ENCODE results near the gene CHD2. TPM values are rescaled to one million over a fixed set of nuclear protein-coding genes. Genes with fewer than 3 reads are reported as not detected.

Gene CHD2
- total RNA-seq, 1 experiment from 2014 or later, result 101 TPM

- Mint-ChIP-seq H3K4me1 (peaks cover 43% of the 10 kb centered on the region), H3K27ac (no peak overlapping the region), H3K4me3 (no peak overlapping the region), H3K27me3 (ENCODE audit: low read depth) (no peaks in the 10 kb centered on the region), H3K36me3 (no peaks in the 10 kb centered on the region), H3K9me3 (no peaks in the 10 kb centered on the region)
- DNase-seq (ENCODE audit: low spot score) (no peak), ATAC-seq (no peak)
- CTCF ChIA-PET, result interaction anchor here (1.1 kb wide), 1 partner anchor 68 kb away, joined by 3 read pairs; no protein-coding TSS in a partner anchor
- POLR2A ChIA-PET, result interaction anchor here (1.5 kb wide), 1 partner anchor 26 kb away, joined by 4 read pairs; no protein-coding TSS in a partner anchor
- TF ChIP-seq MYBL2 (CRISPR knock-in tag; IDR thresholded peaks at IDR 0.05) (no peak), FOXJ3 (CRISPR knock-in tag; IDR thresholded peaks at IDR 0.05; ENCODE audit: borderline replicate concordance) (no peak), NR3C1 (CRISPR knock-in tag; conservative IDR thresholded peaks at IDR 0.05; ENCODE audit: low read depth) (no peak)
These were observed 22.7 kb upstream of the CHD2 start for GRCh38 chr15:92877416-92877815.

GRCh38 chr15:92878593-92879053 is 21.5 kb upstream of the CHD2 start:
- ChIA-PET CTCF (interaction anchor here (1.1 to 4.7 kb wide), 3 partner anchors 22 to 70 kb away, joined by 3 to 48 read pairs (median 4); partner anchors contain the start of gene CHD2), POLR2A (interaction anchor here (1.0 to 8.6 kb wide), 4 partner anchors 23 to 69 kb away, joined by 4 to 226 read pairs (median 98); partner anchors contain the start of gene CHD2)
- Mint-ChIP-seq H3K9me3 (no peaks in the 10 kb centered on the region), H3K4me3 (no peak overlapping the region), H3K27me3 (ENCODE audit: low read depth) (no peaks in the 10 kb centered on the region), H3K4me1 (peaks cover 43% of the 10 kb centered on the region), H3K36me3 (peaks cover 3% of the 10 kb centered on the region), H3K27ac (no peak overlapping the region)
- ATAC-seq (no peak), DNase-seq (ENCODE audit: low spot score) (no peak)
- TF ChIP-seq, protein P1, sequence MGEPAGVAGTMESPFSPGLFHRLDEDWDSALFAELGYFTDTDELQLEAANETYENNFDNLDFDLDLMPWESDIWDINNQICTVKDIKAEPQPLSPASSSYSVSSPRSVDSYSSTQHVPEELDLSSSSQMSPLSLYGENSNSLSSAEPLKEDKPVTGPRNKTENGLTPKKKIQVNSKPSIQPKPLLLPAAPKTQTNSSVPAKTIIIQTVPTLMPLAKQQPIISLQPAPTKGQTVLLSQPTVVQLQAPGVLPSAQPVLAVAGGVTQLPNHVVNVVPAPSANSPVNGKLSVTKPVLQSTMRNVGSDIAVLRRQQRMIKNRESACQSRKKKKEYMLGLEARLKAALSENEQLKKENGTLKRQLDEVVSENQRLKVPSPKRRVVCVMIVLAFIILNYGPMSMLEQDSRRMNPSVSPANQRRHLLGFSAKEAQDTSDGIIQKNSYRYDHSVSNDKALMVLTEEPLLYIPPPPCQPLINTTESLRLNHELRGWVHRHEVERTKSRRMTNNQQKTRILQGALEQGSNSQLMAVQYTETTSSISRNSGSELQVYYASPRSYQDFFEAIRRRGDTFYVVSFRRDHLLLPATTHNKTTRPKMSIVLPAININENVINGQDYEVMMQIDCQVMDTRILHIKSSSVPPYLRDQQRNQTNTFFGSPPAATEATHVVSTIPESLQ (CRISPR knock-in tag; IDR thresholded peaks at IDR 0.05), result no peak
- TF ChIP-seq ATF1 (CRISPR knock-in tag; IDR thresholded peaks at IDR 0.05), result no peak
- no peak for TF ChIP-seq TP53 (CRISPR knock-in tag; IDR thresholded peaks at IDR 0.05)
- no peak for TF ChIP-seq ATF2 (CRISPR knock-in tag; IDR thresholded peaks at IDR 0.05; ENCODE audit: borderline replicate concordance, low read depth)
- no peak for TF ChIP-seq STAT6 (CRISPR knock-in tag; conservative IDR thresholded peaks at IDR 0.05; ENCODE audit: low read depth)

DNA sequence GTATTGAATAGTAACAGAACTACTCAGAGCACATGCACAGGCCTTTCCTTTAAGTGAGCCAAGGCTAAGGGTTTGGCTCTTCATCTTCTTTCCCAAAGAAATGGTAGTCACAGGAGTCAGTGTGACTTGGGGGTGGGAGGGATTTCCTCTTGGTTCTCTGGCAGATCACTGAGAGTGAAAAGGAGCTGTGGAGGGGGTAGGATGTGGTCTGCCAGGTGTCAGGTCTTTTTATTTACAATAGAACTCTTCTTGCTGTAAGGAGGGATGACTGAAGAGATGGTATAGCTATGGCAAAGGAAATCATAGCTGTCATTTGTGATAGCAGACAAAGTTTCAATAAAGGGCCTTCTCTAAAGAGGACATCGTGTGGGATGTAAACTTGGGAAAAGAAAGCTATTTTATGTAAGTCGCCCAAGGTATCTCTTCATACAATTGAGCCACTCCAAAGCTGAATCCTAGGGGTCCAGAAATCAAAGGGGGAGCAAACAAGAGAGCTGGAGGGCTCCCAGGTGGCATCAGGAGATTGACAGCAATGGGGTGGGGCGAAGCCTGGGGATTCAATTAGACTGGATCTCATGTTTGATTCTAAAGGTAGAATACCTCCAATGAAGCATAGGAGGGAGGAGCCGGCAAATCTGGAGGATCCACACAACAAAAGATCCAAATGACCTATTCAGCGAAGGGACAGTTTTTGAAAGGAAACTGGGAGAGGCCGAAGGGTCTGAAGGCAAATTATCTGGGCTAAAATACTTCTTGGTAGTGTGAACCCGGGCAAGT is 20.0 kb upstream of the CHD2 start:
- CTCF ChIA-PET, result interaction anchor here (0.5 to 4.7 kb wide), 3 partner anchors 71 to 83 kb away, joined by 3 to 48 read pairs (median 6); no protein-coding TSS in a partner anchor
- TF ChIP-seq ATF1 (CRISPR knock-in tag; IDR thresholded peaks at IDR 0.05) (no peak), NR3C1 (CRISPR knock-in tag; conservative IDR thresholded peaks at IDR 0.05; ENCODE audit: low read depth) (no peak), NR2C2 (CRISPR knock-in tag; IDR thresholded peaks at IDR 0.05) (no peak), ZNF219 (CRISPR knock-in tag; IDR thresholded peaks at IDR 0.05; ENCODE audit: borderline replicate concordance) (no peak), ZNF396 (CRISPR knock-in tag; IDR thresholded peaks at IDR 0.05; ENCODE audit: borderline replicate concordance) (no peak), ZNF671 (CRISPR knock-in tag; IDR thresholded peaks at IDR 0.05) (no peak), E2F5 (CRISPR knock-in tag; IDR thresholded peaks at IDR 0.05) (no peak), TP53 (CRISPR knock-in tag; IDR thresholded peaks at IDR 0.05) (no peak), ETV6 (CRISPR knock-in tag; IDR thresholded peaks at IDR 0.05) (no peak), NFATC4 (CRISPR knock-in tag; IDR thresholded peaks at IDR 0.05) (no peak), SOX15 (CRISPR knock-in tag; IDR thresholded peaks at IDR 0.05) (no peak)
- TF ChIP-seq, protein P1 (CRISPR knock-in tag; IDR thresholded peaks at IDR 0.05), result no peak

More for the DNA sequence above, 20.0 kb upstream of the CHD2 start:
- Mint-ChIP-seq H3K27me3 (ENCODE audit: low read depth) (no peaks in the 10 kb centered on the region), H3K4me3 (no peak overlapping the region), H3K9me3 (no peaks in the 10 kb centered on the region), H3K4me1 (peaks cover 46% of the 10 kb centered on the region), H3K27ac (peak overlapping the region; percentile 99), H3K36me3 (peaks cover 17% of the 10 kb centered on the region)
- ATAC-seq (no peak), DNase-seq (ENCODE audit: low spot score) (no peak)
- POLR2A ChIA-PET, result interaction anchor here (0.5 to 8.6 kb wide), 5 partner anchors 22 to 70 kb away, joined by 3 to 226 read pairs (median 89); partner anchors contain the start of gene CHD2

All from WTC11 (cell line).